ENCODE results near the gene TRIO. TPM values are rescaled to one million over a fixed set of nuclear protein-coding genes. Genes with fewer than 3 reads are reported as not detected.

The TRIO gene
- total RNA-seq, 2 donors from 2014 or later: 50.4 to 60.8 TPM

DNA sequence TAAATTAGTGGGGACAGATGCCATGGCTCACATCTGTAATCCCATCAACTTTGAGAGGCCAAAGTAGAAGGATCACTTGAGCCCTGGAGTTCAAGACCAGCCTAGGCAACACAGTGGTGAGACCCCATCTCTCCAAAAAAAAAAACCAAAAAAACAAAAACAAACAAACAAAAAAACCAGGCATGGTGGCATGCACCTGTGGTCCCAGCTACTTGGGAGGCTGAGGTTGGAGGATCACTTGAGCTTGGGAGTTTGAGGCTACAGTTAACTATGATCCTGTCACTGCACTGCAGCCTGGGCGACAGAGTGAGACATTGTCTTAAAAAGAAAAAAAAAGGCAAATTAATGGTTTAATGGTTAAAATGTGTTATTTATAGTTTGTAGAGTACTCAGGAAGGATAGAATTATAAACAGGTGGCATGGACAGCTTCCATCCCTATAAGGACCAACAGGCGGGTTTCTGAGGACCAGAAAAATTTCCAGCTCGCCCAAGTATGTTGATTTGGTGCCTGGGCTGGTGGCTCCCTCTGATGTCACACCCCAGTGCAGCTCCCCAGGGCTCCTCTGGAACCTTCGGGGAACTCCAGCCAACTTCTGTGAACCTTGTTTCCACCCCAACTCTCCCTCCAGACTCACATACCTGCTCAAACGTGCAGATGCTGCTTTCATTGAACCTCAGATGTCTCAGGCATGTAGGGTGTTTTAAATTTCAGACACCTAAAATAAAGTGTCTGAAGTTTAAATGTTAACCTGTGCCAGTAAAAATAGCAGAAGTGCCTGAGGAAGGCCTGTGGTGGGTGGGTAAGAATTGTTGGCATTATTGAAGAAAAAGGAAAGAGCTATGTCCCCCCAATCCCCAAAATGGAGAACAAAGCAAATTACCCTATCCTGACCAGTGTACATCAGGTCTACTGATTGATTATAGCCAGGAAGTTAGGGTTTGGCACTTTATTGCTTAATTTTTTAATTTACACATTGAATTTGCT lies 69.0 kb downstream of the TRIO start:
- intact Hi-C loops (cut with DNase I): no loop called here
- no peak for DNase-seq
- no peak for ATAC-seq

DNA sequence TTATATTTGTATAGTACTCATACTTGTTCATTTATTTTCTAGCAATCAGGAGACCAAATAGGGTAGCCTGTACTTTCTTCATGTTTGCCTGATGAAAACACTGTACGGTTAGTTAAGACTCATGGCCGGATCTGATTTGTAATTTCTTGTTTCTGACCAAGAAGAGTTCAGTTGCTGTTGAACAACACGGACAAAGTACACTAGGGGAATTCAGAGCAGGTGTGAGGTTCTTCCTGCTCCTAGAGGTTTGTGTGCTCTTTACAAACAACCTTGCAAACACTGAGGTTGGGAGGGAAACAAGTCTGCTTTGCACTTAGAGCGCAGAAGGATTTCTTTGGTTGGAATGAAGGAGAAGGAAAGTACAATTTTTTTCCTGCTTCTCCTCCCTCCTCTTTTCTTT lies 69.7 kb downstream of the TRIO start:
- intact Hi-C loops (cut with DNase I): no loop called here

DNA sequence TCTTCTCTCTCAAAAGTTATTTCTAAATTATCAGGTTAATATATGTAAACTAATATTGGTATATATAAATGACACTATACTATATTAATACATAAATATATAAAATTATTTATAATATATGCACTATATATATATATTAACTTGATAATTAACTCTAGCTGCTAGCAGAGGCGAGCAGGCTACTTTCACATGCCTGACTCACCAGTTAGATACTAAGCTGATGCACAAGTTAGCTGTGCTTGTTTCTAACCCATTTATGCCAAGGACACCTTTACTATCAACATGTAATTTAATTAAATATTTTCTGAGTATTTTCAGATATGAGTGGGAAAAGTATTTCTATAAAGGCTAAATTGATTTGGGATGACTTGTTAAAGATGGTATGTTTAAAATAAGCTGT lies 70.1 kb downstream of the TRIO start:
- DNase-seq (no peak), ATAC-seq (no peak)
- intact Hi-C loops (cut with DNase I): no loop called here

More for the DNA sequence above, 69.7 kb downstream of the TRIO start:
- ATAC-seq (no peak), DNase-seq (no peak)

DNA sequence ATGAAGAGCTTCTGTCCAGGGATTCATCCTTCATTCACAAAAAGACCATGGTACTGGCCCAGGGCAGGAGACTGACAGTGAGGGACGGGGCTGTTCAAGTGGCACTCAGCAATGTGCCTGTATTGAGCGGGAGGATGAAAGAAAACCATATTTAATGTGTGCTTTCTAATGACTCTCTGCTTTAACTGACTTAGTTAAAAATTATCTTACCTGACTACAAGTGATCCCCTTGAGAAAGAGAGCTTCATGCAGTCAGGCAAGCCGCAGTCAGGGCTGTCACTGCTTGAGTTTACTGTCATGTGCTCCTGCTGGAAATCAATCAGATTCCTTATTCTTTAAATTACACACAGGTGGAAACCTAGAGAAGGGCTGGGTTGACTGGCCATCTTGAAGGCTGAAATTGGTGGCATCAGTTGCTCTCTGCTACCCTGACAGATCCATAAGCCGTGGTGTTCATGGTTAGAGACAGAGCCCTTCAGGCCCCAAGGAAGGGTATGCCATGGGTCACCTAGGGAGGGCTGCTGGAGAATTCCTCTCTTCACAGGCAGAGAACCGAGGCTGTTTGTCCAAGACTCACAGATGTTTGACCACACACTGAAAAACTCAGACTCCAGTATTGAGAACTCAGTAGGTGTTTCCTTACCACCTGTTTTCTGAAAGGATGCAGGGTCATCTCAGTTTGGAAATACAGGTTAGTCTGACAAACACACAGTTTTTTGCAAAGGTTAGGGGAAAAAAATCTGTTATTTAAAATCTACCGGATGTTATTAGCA lies 70.9 kb downstream of the TRIO start:
- intact Hi-C loops (cut with DNase I): no loop called here
- ATAC-seq (no peak), DNase-seq (no peak)

DNA sequence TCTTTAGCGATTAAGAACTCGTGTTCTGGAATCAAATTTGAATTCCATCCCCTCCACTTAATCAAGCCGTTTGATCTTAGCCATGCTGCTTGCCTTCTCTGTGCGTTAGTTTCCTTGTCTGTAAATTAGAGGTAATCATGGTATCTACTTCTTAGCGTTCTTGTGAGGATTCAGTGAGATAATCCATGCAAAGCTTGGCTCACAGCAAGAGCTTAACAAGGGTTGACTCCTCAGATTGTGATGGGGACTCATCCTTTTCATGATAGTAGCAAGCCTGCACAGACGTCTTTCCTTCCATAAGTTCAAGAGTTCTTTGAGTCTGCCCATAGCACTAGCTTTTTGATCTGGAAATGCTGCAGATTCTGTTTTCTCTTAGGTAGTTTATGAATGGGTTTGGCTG lies 72.8 kb downstream of the TRIO start:
- ATAC-seq (no peak), DNase-seq (no peak)
- intact Hi-C loops (cut with DNase I): no loop called here

DNA sequence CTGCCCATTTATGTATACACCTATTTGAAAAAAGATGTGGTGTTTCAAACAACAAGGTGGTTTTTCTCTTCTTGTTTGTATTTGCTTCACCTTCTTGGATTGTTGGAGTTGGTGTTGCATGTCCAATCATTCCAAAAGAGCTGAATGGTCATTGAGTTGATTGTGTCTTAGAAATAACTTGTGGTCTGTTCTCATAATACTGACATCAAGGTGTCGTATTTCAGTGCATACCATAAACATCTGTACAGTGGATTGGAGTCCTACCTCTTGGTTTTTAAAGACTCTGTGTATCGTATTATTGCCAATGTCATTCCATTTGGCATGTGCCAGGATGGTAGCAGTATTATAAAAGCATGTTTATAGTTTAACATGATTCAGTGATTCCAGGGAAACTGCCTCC lies 73.2 kb downstream of the TRIO start:
- no peak for DNase-seq
- intact Hi-C loops (cut with DNase I): no loop called here

DNA sequence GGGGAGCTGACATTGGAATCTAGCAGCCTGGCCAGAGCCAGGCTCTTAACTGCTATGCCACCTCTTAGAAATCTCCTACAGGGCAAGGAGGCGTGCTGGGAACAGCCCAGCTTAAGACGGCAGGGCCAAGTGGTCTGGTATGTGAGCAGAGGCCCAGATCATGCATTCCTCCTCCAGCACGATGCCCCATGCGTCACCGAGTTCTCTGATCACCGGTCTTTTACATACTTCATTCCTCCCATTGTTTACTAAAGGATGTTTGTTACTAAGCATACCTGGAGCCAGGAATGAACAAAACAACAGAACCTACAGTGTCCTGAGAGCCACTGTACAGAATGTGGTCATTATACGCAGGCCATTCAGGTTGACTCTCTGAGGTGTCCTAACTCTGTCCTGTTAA lies 73.8 kb downstream of the TRIO start:
- intact Hi-C loops (cut with DNase I): no loop called here
- ATAC-seq (no peak), DNase-seq (no peak)

More for the DNA sequence above, 73.2 kb downstream of the TRIO start:
- ATAC-seq: no peak

DNA sequence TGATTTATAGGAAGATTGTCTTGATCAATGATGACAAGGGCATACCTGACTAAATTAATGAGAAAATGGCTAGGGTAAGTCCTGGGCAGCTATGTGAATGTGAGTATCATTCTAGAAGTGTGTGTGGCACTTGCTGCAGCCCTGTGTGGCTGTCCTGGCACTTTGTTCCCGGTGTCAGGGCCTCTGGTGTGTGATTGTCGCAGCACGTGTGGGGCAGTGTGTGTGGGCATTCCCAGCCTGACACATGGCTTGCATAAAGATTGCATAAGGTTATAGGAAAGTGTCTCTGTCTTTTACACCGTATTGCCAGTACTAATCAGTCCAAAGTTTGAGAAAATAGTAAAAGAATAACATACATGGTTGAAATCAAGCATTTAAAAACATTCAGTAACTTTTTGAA lies 74.4 kb downstream of the TRIO start:
- intact Hi-C loops (cut with DNase I): no loop called here

DNA sequence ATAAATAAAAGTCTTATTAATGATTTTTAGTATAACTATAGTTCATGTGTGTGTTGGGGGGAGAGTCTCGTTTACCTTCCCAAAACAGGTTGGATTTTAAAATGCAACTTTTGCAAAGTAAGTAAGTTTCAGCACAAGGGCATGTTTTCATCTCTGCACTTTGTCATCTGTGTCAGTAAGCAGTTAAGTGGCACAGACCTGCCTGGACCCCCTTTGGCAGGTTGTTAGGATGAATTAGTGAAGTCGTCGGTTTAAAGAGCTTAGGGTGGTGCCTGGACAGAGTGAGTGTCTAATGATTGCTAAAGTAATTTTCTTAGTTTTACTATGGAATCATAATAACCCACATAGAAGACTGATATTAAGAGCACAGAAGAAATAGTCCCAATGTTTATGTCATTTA lies 74.9 kb downstream of the TRIO start:
- intact Hi-C loops (cut with DNase I): no loop called here
- ATAC-seq: no peak
- no peak for DNase-seq

More for the DNA sequence above, 74.4 kb downstream of the TRIO start:
- DNase-seq: no peak
- peak; percentile 19 to 28 for ATAC-seq

DNA sequence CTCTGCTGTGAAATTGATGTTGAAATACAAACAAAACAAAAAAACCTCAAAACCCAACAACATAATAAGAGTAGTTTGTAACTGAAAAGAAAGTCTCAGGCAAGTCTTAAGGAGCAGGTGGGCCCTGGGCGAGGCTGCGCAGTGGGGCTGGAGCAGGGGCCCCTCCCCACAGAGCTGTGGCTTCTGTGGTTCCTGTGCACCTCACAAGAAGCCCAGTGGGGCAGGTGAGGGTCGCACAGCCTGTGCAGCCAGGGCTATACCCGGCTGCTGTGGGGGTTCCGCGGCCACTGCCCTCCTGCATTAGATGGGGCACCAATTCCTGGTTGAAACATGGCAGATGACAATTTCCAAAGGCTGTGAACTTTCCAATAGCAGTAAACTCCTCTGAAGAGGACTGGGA lies 75.3 kb downstream of the TRIO start:
- intact Hi-C loops (cut with DNase I): no loop called here
- DNase-seq (no peak), ATAC-seq (peak in 1 of 2 donors; percentile 12)

DNA sequence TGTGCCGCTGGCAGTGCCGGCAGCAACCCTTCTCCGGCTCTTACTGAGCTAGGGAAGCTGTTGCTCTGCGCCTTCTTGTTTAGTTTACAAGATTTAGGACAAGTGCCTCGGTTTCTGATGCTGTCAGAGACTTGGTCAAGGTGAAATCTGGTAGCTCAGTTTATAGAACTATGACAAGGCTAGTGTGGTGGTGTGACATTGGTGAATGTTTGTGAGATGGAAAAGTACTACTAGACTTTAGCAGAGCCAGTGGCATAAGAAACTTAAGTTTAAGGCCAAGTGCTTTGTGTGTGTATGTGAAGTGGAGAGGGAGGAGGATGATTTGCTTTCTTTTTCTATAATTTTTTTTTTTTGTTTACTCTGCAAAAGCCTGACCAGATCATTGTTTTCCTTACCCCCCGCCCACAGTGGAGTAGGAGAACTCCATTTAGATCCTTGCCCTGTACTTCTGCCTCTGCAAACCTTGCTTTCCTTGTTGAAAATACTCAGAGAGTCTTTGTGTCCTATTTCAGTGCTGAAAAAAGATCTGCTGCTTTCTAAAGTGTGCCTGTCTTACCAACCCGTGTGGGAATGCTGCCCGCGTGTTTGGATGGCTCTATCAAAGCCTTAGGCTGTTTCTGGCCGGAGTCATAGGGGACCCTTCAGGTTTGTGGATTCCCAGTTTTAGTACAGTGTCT lies 75.9 kb downstream of the TRIO start:
- intact Hi-C loops (cut with DNase I): no loop called here
- DNase-seq (no peak), ATAC-seq (peak; percentile 36 to 46)

DNA sequence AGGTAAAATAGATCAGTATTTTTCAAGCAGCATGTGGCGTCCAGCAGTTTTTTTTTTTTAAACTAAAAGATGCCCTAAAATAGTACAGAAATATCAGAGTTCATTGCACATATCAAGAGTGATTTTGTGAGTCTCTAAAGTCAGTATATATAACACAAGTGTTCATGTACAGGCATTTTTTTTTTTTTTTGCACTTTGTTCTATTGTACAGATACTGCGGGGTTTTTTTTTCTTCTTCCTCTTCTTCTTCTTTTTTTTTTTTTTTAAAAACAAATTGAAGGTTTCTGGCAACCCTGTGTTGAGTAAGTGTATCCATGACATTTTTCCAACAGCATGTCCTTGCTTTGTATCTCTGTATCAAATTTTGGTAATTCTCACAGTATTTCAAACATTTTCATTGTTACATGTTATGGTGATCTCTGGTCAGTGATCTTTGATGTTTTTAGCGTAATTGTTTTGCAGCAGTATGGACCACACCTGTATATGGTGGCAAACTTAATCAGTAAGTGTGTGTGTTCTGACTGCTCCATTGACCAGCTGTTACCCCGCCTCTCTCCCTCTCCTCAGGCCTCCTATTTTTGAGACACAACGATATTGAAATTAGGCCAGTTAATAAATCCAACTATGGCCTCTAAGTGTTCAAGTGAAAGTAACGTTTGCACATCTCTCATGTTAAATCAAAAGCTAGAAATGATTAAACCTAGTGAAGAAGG lies 76.8 kb downstream of the TRIO start:
- ATAC-seq: no peak
- intact Hi-C loops (cut with DNase I): no loop called here
- no peak for DNase-seq

DNA sequence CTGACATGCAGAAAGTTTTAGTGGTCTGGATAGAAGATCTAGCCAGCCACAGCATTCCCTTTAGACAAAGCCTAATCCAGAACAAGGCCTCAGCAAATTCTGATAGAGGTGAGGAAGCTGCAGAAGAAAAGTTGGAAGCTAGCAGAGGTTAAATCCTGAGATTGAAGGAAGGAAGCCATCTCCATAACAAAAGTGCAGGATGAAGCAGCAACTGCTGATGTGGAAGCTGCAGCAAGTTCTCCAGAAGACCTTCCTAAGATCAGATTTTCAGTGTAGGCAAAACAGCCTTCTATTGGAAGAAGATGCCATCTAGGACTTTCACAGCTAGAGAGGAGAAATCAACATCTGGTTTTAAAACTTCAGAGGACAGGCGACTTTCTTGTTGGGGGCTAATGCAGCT lies 77.5 kb downstream of the TRIO start:
- no peak for ATAC-seq
- intact Hi-C loops (cut with DNase I): no loop called here

DNA sequence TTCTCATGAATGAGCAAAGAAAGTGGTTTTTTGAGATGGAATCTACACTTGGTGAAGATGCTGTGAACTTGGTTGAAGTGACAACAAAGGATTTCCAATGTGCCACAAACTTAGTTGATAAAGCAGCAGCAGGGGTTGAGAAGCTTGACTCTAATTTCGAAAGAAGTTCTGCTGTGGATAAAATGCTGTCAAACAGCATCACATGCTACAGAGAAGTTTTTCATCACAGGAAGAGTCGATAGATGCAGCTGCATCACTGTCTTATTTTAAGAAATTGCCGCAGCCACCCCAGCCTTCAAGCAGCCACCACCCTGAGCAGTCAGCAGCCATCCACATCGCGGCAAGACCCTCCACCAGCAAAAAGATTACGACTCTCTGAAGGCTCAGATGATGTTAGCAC lies 78.6 kb downstream of the TRIO start:
- ATAC-seq (no peak), DNase-seq (no peak)
- intact Hi-C loops (cut with DNase I): no loop called here

More for the DNA sequence above, 77.5 kb downstream of the TRIO start:
- DNase-seq: no peak

DNA sequence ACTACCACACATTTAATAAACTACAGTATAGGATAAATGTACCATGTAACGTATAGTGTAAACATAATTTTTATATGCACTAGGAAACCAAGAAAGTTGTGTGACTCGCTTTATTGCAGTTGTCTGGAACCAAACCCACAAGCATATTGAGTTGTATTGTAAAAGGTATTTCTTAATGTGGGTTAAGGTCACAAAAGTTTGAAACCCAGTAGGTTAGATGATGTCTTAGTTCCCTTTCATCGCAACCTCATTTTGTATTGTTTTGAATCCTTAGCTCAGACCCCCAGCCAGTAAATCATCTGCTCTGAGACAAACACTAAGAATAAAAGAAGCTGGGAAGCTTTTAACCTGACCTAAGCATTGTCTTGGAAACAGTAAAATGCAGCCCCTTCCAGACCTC lies 79.1 kb downstream of the TRIO start:
- intact Hi-C loops (cut with DNase I): no loop called here
- no peak for DNase-seq
- no peak for ATAC-seq

DNA sequence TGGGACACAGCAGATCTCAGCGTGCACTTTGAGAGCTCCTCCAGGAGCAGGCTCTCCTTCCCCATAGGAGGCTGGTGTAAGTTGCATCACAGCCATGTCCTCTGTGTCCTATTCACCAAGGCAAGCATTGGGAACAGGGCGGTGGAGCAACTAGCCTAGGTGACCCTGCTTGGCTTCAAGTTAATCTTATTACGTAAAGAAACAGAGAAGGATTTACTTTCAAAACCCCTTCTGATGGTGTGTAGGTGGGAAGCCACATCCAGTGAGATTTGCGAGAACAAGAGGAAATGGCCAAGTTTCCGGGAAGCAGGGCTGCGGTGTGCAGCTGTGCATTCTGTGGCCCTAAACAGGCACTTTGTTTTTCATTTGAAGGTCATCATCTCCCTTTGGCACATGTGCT lies 80.2 kb downstream of the TRIO start:
- intact Hi-C loops (cut with DNase I): no loop called here
- DNase-seq: no peak
- ATAC-seq: no peak

DNA sequence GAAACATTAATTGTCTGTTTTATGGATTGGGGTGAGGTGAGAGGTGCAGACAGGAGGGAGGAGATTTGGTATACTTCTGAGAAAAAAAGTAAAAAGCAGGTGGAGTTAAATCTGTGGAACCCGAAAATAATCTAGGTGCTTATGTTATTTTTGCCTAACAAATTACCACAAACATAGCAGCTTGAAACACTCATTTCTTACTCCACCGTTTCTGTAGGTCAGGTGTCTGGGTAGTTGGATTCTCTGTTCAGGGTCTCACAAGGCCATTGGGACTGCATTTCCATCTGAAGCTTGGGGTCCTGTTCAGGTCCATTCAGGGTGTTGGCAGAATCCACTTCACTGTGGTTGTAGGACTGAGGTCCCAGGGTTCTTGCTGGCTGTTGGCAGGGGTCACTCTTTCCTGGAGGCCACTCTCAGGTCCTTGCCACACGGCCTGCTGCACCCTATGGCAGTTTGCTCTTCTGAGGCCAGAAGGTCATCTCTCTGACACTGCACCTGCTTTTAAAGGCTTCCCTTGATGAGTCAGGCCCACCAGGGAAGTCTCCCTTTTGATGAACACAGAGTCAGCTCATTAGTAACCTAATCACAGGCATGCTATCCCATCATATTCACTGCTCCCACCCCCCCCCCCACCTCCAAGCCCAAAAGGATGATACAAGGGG lies 82.2 kb downstream of the TRIO start:
- DNase-seq: no peak
- intact Hi-C loops (cut with DNase I): no loop called here

DNA sequence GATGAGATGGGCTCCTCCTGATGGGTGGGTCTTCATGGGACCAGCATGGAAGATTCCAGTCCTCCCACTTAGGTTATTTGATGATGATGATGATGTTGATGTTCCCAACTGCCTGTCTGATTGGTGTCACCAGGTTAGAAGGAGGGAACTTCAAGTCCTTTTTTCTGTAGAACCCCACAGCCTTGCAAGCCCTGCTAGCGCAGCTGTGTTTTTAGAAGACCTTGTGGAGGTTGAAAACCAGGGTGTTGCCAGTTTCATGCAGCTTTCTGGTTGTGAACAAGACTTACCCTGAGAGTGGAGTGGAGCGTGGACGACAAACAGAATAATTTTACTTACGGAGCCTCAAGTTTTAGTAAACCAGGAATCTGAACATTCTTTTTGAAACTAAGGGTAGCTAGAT lies 83.0 kb downstream of the TRIO start:
- ATAC-seq (no peak), DNase-seq (no peak)
- intact Hi-C loops (cut with DNase I): no loop called here

More for the DNA sequence above, 82.2 kb downstream of the TRIO start:
- no peak for ATAC-seq

DNA sequence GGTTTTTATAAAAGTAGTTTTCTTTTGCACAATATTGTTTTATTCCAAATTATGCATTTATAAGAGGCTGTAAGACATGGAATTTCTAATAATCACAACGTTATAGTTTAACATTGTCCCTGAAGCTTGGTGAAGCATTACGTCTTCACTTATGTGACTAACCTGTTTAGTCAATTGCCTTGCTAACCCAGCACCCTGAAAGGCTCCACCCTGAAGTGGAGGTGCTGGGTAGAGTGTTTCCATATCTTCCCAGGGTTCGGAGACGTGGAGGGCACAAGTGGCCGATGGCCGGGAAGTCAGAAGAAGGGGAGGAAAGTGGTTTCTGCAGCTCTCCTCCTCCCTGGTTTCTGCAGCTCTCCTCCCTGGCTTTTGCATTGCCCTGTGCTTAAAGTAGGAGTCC lies 83.4 kb downstream of the TRIO start:
- no peak for ATAC-seq
- no peak for DNase-seq
- intact Hi-C loops (cut with DNase I): no loop called here

All from left cardiac atrium (tissue), 4 donors.